Jurkat, Clone E6-1 (cell line): ENCODE results near the gene TMEM256.
A peak's percentile ranks its signal among the peaks of the same experiment; 100 is the strongest.

Source experiments
- DNase-seq: peaks from one replicate; pipeline ENCODE4 v3.0.0-alpha.2; 2011; ENCODE audit warnings: low read depth, low spot score
- H3K4me3 ChIP-seq: 2 replicates; pipeline ENCODE4 v1.5.1; 2011; ENCODE audit warnings: mild to moderate bottlenecking, low read length, control low read depth, moderate library complexity

The TMEM256 gene

DNA sequence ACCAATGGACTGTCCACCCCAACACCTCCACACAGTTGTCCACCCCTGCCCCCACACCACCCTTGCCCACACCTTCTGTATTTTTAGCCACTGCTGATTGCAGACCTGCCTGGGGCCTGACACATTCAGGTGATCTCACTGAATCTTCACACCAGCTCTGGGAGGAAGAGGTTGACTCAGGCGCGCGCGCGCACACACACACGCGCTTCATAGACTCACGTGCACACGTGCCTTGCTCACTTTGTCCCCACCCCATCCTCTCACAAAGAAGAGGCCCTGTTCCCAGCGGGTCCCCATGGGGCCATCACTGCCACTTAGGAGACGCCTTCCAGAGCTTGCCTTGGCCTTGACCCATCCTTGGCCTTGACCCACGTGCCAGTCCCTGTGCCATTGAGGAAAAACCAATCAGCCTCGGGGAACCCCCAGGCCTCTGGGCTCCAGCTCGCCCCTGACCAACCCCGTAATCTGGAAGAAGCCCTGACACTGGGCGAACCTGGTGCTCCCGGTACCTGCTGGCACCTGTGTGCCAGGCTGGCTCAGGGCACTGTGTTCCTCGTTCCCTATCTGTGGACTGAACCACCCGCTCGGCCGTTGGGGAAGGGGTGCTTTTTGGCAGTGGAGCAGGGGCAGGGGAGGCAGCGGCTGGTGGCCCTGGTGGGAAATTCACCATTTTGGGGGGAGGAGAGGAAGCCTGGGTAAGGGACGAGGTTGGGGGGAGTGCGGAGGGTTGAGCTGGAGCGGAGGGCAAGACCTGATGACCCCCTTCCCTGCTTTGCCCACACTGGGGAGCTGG lies 6.9 kb upstream of the TMEM256 start:
- no peak for DNase-seq

DNA sequence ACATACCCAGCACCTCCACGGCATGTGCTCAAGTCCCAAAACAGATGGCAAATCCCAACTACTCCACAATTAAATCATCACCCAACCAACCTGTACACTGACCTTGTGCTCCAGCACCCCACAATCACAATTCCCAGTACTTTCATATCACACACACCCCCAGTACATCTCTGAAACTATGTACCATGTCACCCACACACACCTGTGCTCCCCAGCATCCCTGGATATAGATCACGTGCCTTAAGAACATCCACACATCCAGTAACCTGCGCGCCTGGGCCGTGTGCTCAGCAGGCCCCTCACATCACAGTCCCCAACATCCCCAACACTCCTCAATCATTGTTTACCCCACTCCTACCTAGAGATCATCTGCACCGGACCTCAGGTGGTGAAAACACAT lies 5.8 kb upstream of the TMEM256 start:
- no peak for DNase-seq
- H3K4me3 ChIP-seq: no peak overlapping the region

More for the DNA sequence above, 6.9 kb upstream of the TMEM256 start:
- no peak overlapping the region for H3K4me3 ChIP-seq

DNA sequence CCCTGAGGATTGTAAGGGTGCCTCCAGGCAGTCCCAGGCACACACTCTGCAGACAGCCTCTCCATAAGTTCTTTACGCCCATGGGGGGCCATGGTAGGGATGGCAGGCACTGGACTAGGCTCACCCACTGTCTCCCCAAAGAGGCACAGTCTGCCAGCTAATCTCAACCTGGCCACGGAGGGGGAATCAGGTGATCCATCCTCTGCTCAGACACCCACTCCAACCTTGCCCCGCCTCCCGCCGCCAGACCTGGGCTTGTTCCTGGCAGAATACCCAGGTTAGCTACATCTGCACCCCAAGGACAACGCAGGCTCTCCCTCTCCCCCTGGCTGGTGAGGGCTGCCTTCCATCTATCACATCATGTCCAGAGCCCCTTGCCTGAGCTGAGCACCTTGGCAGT lies 5.0 kb upstream of the TMEM256 start:
- no peak overlapping the region for H3K4me3 ChIP-seq
- no peak for DNase-seq

DNA sequence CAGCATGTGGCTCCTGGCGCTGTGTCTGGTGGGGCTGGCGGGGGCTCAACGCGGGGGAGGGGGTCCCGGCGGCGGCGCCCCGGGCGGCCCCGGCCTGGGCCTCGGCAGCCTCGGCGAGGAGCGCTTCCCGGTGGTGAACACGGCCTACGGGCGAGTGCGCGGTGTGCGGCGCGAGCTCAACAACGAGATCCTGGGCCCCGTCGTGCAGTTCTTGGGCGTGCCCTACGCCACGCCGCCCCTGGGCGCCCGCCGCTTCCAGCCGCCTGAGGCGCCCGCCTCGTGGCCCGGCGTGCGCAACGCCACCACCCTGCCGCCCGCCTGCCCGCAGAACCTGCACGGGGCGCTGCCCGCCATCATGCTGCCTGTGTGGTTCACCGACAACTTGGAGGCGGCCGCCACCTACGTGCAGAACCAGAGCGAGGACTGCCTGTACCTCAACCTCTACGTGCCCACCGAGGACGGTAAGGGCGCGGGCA lies 4.4 kb upstream of the TMEM256 start:
- no peak overlapping the region for H3K4me3 ChIP-seq
- DNase-seq: no peak

DNA sequence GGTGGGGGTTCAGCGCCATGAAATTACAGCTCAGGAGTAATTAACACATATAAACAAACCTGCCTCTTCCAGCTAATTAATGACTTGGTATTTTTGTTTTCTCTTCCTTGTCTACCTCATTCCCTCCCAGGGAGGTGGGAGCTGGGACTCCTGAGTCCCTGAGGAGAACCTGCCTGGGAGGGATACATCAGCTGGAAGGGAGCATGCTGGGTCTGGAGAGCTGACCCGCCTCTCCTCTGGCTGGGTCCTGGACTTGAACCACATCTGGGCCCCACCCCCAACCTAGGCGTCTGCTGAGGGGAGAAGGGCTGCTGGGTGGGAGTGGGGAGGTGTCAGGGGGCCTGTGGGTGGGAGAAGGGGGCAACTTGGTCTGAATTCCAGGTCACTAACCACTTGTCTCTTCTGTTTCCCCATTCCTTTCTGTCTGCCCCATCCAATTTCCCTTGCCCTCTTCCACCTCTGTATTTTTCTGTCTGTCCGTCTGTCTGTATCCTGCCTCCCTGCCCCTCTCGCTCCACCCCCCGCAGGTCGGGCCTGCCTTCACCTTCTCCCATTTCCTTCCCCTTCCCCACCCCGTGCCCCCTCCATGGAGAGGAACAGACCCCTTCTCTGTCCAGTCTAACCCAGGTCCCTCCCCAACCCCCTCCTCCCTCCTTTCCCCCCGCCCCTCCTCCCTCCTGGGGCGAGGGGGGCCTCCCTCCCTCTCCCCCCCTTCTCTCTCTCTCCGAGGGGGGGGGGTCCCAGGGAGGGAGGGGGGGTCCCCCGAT lies 3.8 kb upstream of the TMEM256 start, which contains the start of gene NLGN2:
TSS of gene NLGN2 (plus strand) at position 361 of the 767 bp plus-strand sequence. CDS start 411 bp downstream, outside the sequence.
- DNase-seq: no peak
- H3K4me3 ChIP-seq: no peak within 1 kb of the TSS

DNA sequence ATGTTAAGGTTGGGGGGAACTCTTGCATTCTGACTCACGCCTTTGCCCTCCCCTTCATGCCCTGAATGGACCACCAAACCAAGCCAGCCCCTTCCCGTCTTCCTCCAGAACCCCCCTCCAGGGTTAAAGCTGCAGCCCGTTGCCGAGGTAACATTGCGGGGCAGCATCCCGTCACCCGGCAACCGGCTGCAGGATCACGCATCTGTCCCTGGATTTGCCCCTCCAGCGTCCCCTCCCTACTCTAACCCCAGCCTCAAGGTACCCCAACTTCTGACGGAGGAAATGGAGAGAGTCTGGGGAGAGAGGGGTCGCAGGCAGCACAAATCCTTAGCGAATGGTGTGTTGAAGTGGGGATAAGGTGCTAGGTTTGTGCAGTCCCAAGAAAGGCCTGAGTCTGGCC lies 3.2 kb upstream of the TMEM256 start:
- no peak overlapping the region for H3K4me3 ChIP-seq
- no peak for DNase-seq

DNA sequence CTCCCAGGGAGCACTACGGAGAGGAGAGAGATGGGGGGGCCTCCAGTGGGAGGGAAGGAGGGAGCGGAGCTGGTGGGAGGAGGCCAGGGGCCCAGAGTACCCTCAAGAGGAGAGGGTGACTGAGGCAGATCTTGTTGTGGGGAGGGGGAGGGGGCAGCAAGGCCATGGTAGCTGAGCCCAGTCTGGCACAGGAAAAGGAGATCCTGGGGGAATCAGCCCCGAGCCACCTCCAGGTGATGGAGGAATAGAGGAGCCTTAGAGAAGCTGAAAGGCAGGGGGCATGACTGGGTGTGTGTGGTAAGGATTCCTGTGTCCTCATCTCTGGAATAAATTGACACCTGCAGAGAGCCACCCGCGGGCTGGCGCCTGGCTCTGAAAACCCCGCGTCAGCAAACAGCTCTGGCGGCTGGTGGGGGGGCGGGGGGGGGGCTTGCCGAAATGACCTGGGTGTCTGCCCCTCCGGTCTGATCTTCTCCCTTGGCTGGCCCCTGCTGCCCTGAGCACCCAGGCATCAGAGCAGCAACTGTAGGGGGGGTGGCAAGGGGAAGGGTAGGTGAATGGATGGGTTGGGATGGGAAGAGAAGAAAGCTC lies 2.4 kb upstream of the TMEM256 start:
- H3K4me3 ChIP-seq: no peak overlapping the region
- no peak for DNase-seq

DNA sequence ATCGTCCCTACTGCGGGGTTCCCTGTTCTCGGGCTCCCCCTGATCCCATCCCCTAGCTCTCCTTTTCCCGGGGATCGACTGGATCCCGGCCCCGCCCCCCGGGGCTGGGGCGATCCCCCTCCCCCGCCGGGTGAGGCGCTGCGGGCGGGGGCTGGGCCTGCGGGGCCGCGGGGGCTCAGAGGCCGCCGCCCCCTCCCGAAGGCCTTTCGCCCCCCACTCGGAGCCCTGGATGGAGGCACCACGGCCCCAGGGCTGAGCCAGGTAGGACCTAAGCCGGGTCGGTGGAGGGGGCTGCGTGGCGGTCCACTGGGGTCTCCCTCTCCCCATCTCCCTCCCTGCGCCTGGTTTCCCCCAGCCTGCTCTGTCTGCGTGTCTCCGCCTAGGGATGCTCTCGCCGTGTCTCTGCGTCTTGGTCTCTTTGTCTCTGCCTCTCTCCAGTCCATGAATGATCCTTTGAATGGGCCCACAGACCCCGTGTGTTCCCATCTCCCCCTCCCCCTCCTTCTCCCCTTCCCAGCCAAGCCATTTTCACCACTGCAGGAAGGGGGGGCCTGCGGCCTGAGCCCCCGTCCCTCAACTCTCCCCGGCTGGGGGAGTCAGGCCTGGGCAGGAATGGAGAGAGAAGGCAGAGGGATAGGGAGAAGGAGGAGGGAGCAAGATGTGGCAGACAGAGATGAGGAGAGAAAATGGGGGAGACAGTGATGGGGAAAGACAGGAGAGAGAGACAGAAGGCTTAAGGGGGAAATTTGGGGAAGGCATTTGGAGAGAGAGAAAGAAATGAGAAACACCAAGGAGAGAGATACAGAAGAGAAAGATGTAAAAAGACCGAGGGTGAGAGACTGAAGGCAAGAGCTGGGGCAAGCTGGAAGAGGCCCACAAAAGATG lies 1.7 kb upstream of the TMEM256 start:
- DNase-seq: no peak
- H3K4me3 ChIP-seq: peak overlapping the region; percentile 85

DNA sequence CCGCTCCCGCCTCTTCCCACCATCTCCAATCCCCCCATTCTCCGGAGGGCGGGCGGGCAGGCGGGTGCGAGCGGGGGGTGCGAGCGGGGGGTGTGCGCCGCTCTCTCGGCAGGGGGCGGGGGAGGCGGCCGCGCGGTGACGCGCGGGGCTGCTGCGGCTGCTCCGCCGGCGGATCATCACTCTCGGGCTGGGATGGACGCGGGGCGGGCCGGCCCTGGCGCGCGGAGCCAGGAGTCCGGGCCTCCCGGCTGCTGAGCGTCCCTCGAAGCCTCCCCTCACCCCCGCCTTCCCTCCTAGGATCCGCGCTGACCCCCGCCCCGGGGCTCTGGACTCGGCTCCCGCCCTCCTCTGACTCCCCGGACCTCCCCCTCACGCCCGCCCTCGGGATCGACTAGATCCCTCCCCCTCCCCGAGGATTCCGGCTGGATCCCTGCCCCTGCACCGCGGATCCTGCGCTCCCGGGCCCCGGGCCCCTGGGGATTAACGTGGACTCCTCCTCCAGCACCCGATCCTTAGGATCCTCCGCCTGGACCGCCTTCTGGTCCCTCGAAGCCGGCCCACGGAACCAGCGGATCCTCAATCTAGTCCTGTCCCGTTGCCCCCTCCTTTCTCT lies 946 bp upstream of the TMEM256 start:
- peak overlapping the region; percentile 85 for H3K4me3 ChIP-seq
- DNase-seq: peak; percentile 14

DNA sequence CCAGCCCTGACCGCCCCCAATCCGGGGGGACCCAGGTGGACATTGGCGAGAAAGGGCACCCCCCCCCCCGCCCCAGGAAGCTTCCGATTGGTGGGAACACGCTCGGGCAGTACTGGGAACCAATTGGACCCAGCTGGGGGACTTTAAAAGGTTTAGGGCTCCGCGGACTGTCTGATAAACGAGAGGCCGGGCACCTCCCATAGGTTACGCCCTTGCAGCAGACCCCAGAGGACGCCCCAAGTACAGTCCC lies 245 bp downstream of the TMEM256 start:
- peak overlapping the region; percentile 85 for H3K4me3 ChIP-seq
- no peak for DNase-seq

DNA sequence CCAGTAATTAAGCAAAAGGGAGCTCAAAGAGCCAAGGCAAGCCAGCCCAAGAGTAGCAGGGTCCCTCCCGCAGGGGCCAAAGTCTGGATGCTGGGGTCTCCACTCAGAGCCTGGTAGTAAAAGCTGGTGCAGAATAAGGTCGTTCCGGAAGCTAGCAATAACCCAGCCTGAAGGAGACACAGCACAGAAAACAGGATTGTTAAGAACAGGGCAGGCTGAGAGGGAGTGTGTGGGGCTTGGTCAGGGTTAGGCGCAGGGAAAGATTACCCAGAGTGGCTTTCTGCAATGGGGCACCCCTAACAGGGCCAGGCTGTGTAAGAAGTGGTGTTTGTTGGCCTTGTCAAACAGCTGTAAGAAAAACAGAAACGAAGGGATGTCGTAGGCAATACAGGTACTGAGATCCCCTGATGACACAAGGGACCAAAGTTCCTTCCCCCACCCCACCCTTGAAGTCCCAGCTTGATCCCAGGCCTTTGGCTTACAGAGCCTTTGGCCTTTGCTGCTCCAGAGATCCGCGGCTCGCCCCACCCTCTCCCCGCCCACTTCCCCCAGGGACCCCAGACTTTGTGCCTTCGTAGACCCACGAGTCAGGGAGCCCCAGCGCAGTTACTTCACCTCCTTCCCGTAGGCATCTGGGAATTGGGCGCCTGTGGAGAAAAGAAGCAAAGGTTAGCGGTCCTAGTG lies 712 bp downstream of the TMEM256 start:
- DNase-seq: no peak
- H3K4me3 ChIP-seq: peak overlapping the region; percentile 85

DNA sequence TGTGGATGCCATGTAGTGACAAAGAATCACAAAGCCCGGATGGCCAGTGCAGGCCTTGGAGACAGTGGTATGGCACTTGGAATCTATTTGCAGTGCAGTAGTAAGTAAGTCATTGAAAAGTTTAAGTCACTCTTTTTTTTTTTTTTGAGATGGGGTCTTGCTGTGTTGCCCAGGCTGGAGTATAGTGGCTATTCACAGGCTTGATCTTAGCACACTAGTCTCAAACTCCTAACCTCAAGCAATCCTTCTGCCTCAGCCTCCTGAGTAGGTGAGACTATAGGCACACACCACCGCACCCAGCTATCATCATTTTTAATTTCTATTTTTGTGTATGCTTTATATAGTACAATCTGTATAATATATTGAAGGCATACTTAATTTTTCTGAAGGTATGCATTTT lies 5.3 kb downstream of the TMEM256 start:
- no peak for DNase-seq
- no peak overlapping the region for H3K4me3 ChIP-seq

DNA sequence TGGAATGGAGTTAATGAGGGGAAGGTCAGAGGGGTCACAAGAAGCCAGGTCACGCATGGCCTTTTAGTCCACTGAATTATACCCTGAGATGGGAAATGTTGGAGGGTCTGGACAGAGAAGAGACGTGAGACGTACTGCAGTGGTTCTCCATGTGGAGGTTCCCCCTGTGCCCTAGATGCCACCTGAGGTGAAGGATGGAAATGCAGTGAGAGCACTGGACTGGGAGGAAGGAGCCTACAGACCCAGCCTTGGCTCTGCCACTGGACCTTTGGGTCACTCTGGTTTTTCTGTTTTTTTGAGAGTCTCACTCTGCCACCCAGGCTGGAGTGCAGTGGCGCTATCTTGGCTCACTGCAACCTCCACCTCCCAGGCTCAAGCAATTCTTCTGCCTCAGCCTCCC lies 7.8 kb downstream of the TMEM256 start:
- H3K4me3 ChIP-seq: no peak overlapping the region
- no peak for DNase-seq

DNA sequence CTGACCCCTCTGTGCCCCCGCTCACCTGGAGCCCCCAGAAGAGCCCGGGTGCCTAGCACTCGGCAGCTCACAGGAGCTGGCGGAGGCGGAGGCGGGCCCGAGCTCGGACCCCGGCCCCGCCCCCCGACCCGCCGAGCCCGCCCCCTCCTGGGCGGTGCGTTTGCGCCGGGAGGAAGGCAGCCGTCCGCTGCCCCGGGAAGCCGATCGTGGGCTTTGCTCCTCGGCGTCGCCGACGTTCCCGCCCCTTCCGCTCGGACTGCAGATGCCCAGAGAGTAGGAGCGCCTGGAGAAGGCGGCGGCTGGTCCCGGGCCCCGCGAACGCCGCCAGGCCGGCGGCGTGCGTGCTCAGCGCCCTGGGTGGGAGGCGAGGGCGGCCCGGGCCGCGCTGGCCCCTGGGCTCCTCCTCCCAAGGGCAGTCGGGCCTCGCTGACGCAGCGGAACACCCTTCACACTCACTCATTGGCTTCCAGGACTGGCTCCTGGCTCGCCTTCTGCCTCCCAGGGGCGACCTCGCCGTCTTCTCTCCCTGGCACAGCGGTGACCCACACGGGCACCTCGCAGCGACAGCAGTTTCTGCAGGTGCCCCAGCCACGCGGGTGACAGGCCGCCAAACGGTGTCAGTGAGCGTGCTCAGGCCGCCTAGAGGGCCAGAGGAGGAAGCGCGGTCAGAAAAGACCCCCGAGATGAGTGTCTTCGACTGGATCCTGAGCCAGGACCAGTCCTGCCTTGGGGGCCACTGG lies 9.3 kb downstream of the TMEM256 start, which contains the start of gene PLSCR3:
TSS of gene PLSCR3 (minus strand) at position 74 of the 740 bp plus-strand sequence. CDS start 415 bp downstream, outside the sequence.
- H3K4me3 ChIP-seq: peak within 1 kb of the TSS; percentile 60
- peak; percentile 30 for DNase-seq

DNA sequence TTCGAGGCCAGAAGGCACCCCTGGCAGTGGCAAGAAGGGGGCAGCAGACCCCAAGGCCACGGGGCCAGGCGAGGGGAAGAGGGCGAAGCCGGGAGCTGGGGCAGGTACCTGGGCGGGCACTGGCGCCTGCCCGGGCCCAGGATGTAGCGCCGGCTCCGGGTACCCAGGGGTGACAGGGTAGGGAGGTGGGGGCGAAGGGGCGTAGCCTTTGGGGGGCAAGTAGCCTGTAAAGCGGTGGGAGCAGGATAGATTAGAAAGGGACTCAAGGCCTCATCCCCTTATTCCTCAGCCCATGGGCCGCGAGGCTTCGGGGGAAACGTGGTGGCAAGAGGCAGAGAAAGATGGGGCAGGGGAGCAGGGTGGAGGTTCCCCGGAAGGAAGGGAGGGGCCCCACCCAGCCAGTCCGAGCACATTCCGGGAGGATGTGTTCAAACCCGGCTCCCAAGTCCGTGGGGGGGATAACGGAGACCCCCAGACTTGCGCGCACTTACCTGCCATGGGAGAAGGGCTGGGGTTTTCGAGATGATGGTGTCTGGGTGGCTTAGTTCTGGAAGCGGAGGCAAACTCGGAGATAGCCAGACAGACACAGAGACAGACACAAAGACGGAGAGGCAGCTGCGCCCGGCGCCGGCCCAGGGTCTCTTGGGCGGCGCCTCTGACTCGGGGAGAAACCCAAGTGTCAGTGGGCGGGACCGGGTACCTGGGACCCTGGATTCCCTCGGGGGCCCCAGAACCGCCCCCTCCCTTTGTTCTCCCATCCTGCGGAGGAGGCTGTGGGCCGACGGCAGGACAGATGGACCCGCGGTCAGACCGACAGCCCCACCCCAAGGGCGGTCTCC lies 10.1 kb downstream of the TMEM256 start:
- DNase-seq: no peak

DNA sequence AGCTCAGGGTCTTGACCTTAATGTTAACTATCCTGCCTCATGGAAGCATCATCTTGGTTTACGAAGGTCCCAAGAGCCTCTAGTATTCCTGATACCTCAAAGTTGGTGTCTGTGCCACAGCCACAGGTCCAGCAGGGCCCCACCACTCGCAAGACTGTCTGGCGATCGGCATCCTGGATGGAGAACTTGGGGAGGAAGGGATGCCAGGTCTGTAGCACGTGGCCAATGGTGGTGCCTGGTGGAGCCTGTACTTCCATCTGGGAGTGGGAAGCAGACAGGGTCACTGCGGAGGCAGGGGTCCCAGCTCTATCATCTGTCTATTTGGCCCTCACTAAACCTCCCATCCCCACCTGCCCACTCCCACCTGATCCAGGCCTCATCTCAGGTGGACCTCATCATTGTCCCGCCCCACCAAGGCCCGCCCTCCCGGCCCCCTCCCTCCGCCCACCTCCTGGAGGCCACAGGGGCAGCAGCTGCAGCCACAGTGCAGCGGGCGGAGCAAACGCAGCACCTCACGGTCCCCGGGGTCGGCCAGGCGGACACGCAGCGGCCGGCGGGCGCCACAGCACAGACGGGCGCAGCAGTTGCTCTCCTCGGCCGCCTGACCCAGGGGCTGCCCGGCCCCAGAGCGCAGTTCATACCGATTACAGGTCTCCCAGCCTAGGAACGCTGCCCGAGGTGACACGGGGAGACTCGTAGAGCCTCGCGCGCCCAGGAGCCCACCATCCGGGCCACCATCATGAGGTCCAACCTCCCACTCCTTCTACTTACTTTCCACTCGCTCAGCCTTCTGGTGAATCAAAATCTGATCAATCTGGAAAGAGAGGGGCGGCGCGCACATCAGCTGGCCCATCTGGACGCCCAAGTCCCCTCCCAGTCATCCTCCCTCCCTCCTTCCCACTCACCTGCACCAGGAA lies 10.9 kb downstream of the TMEM256 start:
- DNase-seq: no peak
- no peak overlapping the region for H3K4me3 ChIP-seq

More for the DNA sequence above, 10.1 kb downstream of the TMEM256 start:
- H3K4me3 ChIP-seq: peak overlapping the region; percentile 60
